NCI-H748 treated with DMSO at 0.1 percent for 48 hours (cell line): ENCODE results near the gene EVX1.

ENCODE experiments used
- DNase-seq: peaks from one replicate; lab custom pipeline; 2025; lab: John Stamatoyannopoulos, UW

Gene EVX1

DNA sequence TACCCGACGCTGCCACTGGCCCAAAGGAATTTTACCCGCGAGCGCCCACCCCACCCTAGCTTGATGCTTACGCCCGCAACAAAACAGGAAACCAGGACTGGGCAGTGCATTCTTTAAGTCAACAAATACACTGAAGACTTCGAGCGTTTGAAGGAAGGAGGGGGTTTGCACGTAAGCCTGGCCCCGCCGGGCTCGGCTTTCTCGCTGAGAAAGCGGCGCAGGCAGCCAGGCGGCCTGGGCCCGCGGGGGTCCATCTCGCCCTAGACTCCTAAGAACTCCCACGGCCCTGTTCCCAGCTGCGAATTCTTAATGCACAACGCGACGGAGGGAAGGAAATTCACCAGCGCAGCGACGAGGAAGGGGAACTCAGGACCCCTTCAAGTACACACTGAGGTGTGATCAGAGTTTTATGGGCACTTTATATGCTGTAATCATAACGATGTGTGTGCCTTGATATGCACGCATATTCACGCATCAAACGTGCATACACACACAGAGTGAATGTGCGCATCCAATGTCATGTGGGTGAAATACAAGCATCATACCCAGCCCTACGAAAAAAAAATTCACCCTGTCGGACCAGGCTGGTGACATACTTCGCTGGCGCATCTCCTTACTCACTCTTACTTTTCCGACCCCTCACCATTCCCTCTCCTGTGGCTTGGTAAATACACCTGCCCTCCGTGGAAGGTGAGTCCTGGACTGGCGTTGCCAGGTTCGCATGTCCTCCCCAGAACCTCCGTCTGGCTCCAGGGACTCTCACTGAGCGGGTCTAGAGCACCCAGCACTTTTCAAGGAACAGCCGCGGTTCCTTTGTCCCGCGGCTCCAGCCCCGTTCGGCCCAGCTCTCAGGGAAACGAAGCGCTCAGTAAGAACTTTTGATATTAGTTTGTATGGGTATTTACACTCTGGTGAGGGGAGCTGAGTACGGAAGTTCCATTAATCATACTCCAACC, 37.0 kb upstream of the EVX1 start:
- no peak for DNase-seq

DNA sequence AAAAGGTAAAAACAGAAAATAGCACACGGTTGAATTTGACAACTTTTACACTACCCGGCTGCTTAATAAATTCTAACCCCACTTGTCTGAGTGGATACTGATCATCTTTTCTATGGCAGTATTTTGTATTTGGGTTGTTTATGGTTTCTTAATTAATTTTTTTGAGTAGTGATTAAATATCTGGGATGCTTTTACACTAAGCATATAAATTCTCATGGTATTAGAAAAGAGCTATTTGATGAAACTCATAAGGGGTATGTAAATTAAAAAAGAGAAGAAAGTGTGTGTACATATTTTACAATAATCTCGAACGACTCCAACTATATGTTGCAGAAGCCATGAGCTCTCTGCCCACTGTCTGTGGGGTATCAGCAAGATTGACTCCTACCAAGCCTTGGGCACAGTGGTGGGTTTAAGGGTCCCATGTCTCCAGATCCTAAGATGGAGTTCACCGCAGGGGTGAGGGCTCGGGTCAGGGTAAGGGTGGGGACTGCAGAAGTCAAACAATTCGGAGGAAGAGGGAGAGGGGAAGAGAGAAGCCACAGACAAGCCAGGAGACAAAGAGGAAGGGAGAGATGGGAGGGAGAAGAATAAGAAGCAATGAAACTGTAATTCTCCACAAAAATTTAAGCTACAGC, 35.1 kb upstream of the EVX1 start:
- DNase-seq: no peak

DNA sequence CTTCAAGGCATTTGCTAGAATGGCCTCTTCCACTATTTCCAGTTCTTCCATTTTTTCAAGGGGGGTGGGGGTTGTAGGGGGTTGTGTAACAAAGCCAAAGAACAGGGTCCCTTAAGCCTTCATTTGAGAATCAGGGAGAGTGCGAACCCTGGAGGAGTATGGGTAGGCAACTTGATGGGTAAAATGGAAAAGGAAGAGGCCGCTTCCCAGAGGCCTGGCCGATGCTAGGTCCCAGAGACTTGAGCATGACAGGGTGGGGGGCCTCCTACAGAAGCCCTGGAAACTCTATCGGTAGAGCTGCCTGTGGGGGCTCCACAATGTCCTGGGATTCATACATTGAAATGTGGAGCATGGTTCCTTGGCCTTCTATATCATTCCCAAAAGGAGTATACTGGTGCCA, 33.6 kb upstream of the EVX1 start:
- no peak for DNase-seq

DNA sequence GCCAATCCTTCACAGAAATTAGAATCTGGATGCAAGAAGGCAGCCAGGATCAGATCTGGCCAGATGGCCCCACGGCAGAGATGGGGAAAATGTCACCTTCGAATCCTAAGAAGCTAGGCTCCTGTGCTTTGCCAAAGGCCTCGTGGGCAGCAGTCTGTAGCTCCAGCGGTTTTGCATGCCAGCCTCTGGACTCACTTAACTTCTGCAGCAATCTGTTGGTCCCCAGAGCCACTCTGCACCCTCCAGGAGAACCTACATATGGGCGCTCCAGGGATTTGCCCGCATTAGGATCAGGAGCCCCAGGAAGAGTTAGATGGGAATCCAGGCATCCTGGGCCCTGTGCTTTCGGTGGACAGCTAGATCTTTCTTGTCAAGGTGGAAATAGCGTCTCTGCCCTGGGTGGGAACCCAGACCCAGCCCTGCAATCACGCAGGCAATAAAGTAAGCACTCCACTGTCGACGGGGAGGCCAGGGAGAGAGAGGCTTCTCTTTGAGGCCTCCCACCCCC, 32.6 kb upstream of the EVX1 start:
- DNase-seq: no peak

DNA sequence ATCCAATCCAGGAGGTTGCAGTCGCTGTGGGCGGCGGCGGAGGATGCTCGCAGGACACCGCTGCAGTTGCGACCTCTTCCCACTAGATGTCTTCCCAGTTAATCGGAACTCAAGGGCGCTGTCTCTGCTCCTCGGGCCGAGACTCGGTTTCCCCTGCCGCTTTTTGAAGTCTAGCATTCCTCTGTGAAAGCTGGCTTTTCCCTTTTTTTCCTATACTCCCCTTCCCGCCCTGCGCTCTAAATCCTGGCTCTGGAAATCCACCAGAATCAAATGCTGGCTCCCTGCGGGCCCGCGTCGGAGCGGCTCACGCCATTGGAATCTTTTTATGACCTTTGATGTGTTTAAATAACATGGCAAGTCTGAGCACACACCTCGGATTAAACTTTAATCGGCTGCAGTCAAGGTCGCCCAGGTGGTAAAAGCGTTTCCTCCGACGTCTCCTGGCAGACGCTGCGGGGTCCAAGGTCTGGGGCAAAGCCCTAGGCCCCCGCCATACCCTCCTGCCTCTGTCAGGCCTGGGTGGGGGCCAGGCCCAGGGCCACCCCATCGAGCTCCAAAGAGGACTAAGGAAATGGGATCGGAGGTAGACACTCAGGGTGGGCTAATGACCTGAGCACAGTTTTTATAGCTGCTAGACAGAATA, 32.0 kb upstream of the EVX1 start:
- DNase-seq: no peak

DNA sequence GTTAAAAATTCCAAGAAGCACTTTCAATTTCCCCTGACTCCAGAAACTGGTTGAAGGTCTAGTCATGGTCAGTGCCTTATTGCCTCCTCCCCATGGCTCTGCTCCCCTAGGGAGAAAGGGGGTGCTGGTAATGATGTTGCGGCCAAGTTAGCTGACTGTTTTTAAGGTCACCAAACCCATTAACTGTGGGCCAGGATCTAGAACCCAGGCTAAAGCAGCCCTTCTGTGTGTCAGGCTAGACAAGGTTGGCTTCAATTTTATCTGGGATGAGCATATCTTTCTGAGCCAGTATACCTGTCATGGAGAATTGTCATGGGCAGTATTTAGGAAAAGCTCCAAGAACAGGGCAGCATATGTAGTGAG, 31.5 kb upstream of the EVX1 start:
- DNase-seq: no peak

DNA sequence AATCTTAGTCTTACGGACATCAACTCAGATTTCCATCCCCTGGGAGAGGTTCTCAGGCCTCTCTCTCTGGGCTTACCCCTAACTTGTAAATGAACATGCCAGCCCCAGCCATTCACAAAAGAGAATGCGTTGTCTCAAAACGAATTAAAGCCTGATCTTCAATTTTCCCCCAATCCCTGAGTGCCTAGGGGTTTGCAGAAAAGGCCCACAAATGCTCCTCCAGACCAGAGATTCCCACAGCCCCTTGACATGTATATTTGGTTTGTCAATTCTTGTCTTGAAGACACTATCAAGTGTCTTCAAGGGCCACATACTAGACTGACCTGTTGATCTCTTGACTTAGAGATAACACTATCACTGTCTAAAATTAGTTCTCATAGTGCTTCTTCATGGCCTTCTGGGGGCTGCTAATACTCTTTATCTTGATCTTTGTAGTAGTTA, 30.8 kb upstream of the EVX1 start:
- no peak for DNase-seq

DNA sequence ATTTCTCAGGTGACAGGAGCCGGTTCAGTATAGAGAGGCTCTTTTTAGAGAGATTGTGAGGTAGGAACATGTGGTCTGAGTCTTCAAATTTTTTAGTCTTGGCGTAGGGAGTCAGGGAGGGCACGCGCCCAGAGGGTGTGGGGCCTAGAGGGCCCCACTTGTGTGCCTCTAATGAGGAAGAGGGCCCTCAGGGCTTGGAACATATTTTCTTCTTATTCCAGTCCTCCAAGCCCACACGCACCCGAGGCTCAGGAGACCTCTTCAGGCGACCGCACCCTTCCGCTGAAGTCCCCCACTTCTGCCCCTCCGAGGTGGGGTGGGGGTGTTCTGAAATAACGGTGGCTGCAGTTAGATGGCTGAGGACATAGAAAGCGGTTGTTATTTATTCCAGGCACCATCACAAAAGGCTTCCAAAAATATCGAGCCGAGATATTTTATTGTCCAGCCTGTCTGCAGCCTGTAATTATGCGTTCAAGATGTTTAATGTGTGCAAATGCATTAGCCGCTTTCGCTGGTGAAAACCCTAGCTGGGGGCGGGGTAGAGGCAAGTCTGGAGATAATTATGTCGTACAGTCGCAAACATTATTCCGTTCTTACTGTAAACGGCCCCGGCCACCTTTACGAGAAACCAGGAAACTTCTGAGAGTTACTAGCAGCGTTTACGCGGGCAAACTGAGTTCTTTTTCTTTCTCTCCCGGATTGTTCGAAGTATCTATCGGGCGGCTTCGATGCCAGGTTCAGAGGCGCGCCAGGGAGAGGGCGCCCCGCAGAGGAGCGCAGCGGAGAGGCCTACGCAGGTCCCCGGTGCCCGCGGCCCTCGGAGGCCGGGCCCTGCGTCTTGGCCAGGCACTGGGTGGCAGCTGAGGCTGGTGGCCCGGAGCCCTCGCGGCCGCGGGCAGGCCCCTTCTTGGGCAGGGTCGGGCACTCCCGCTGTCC, 29.8 kb upstream of the EVX1 start:
- peak; percentile 32 for DNase-seq

DNA sequence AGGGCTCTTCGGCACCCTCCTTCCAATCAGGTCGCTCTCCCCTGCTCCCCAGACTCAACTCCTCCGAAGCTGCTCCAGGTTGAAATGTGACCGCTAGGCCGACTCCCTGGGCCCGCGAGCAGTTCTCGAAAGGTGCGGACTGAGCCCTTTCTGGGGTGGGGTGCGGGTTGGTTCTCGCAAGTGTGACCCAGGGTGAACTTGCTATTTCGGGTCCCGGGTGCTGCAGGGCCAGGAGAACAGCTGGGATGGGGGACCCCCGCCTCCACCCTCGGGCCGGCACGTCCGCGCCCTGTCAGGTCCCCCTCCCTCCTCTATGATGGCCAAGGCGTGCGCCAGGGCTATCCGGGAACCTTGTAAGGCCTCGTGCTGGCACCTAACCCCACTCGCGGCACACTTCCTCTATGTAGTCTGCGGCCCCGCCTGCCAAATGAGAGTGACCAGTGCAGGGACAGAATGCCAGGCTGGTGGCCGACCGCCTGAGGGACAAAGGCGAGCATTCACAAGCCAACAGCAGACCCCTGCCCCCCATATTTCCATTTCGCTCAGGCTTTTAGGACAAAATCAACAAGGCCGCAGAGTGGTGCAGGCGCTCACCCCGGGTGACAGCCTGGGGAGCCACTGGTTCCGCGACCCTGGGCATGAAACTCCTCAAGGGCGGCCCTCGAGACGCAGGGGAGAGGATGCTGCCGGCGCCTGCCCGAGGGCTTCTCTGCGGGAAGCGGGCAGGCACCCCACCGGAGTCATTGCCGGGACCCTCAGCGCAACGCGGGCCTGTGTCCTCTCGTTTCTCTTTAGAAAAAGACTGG, 29.0 kb upstream of the EVX1 start:
- no peak for DNase-seq

DNA sequence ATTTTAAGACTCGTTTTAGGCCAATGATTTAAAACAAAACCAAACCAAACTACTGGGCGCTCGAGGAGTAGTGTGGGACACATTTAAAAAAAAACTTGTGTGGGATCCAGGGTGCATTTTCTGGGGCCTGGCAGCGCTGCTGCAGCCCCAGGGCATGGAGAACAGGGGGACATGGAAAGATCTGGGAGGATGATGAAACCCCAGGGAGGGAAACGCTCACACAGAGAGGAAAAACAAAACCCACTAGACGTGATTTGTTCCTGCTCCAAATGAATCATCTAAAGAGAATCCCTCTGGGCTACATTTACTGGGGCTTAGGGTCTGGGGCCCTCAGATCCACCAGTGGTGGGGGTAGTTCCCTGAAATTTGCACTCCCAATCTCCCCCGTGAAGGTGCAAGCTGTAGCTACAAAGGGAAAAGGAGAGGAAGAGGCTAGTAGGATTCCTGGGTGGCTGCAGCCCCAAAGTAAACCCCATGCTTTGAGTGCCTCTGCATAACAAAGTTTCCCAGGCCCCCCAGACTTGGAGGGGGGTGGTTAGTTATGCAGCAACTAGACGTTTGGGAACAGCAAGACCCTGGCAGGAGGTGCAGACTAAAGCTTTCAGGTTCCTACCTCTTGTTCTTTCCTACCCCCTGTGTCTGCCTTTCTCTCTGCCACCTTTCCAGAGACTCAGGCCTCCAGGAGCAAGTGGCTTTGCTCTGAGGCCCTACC, 28.2 kb upstream of the EVX1 start:
- DNase-seq: no peak

DNA sequence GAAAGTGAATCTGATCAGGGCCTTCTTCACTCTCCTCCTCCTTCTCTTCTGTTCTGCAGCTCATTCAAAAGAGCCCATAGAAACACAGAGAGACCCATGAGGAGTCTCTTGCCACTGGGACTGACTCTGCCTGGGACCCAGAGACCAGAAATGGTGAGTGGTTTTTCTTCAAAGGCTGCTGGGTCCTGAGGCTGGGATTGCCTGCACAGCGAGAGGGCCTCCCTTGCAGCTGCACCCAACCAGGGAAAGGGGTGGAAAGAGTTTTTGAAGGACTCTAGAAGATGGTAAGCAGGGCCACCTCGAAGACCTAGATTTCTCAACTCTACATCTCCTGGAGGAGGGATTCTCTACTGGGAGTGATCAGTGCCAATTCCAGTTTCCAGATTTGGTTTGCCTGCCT, 27.2 kb upstream of the EVX1 start:
- no peak for DNase-seq

DNA sequence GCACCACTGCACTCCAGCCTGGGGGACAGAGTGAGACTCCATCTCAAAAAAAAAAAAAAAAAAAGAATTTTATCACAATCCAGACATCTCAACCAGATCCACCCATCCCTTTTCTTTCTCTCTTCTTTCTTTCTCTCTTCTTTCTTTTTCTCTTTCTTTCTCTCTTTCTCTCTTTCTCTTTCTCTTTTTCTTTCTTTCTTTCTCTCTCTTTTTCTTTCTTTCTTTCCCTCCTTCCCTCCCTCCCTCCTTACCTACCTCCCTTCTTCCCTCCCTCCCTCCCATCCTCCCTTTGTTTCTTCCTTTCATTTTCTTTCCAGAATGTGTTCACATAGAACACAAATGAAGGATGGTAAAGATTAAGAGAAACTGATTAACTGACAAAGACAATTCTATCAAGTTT, 24.7 kb upstream of the EVX1 start:
- no peak for DNase-seq

DNA sequence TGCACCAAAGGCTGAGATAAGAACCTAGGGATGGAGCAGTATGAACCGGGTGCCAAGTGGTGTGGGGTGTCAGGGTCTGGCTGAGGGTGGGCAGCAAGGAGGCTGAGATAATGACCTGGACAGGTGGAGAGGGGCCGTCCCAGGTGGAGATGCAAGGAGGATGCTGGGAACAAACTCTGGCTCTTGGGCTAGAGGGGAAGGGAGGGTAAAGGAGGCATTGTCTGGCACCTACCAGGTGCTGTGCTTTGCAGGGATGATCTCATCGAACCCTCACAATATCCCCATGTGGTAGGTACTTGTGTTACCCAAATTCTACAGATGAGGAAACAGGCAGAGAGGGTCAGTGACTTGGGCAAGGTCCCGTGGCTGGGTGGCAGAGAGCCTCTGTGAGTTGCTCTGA, 22.8 kb upstream of the EVX1 start:
- DNase-seq: no peak

DNA sequence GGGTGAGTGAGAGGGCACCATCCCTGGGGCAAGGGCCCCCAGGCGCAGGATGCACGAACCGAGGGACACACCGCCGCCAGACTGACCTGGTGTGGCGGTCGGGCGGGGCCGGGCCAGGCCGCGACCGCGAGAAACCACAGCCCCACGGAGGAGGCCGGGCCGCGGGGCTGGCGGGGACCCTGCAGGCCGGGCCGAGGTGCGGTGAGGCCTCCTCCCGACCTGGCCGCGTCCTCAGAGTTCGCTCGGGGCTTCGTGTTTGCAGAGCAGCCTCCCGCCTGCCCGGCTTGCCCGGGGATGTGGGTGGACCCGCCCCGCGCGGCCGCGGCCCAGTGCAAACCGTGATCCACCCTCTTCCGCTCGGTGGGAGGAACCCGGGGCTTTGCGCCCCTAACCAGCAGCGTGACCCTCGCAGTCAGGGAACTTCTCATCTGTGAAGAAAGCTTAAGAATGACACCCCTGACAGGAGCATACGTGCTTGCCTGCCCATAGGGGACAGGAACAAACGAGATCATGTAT, 22.1 kb upstream of the EVX1 start:
- DNase-seq: no peak

DNA sequence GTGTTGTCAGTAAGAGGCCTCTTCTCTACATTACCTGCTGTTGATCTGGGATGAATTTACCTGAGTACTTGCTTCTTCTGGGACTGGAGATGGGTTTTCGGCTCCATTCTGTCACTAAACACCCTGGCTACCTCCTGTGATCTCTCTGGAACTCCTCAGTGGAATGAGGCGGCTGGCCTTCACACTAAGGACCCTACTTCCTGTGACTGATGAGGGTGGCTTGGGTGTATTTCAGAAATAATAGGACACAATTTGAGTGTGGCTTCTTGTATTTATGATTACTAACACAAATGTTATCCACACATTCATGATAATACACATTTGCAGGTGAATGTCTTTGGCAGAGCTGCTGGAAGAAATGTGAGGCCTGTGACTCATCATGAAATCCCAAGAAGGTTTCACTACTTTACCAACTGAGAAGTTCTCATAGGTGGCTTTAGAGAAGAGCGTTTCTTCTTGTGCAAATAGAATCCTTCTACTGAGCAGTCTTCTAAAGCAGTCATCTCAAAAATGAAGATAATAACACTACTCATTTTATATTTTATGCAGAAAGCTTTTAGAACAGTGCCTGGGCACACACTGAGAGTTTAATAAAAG, 21.3 kb upstream of the EVX1 start:
- no peak for DNase-seq

DNA sequence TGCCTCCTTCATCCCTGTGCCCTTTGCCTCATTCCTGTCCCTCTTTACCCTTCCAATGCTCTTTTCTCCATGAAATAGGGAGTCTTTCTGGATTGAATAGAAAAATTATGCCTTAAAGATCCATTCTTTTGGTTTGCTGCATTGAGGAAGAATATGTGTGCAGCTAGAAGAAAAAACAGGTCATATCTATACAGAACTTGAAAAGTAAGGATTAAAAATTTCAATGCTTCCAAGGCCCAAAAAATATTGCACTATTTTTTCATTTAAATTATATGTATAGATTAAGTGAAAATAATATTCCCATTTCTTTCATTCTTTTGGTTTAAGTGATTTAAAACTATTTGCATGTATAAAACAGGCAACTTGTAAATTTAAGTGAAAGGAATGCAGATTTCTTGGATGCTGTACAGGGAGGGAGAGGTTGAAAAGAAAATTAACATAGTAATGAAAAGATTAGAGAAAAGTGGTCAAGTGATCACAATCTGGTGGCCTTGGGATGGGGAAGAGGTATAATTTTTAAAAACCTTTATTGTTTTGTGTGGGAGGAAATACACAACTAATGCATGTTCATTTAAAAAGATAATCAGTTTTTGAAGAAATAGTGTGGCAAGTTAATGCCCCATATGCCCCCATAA, 18.5 kb upstream of the EVX1 start:
- DNase-seq: no peak

DNA sequence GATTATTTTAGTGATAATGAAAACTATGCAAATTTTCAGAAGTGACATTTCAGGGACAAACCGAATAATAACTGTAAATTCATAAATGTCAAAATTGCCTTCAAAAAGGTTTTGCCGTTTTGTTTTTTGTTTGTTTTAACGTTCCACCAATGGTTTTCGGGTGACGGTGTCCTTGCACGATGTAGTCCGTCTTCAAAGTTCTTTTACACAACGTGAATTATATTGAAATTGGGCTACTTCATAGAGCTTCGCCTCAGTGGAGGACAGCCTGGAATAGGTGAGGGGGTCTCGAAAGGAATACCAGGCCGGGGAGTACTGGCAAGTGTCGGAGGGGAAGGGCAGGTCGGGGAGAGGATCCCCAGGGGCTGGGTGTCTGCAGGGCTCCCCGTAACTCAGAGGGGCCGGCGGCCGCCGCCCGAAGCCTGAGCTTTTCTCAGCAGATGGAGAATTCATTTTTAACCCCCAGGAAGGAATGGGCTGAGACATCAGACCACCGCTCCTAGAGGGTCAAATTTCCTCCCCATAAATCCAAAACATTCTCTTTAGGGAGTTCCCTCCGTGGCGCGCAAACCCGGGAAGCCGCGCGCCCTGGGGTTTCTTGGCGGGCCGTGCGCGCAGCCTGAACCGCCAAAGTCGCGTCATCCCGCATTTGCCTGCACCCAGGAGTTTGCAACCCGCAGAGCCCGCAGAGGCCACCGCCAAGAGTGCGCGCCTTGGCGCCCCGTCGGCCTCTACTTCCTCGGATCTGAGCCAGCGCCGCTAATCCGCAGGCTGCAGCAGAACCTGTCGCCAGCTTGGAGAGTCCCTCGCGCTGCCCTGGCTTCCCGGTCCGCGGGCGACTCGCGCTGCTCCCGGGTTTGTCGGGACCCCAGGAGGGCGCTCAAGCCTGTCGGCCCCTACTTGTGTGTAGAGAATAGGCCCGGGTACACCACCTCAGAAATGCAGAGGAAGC, 17.3 kb upstream of the EVX1 start:
- no peak for DNase-seq

DNA sequence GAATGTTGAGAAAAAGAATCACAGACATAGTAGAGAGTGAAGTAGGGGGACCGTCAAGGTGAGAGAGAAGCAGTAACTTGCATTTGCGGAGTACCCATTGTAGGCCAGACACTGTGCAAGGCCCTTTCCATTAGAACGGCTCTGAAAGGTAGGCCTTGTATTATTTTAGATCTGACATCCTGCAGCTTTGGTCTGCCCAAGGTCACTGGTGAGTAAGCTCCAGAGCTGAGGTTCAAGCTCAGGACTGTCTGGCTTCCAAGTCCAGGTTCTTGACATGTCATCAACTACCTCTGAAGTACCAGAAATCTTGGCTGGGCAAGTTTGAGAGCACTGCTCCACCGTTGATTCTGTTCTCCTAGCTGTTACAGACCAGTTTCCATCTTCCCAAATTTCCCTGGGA, 13.2 kb upstream of the EVX1 start:
- DNase-seq: no peak
